ENCODE data around the gene ENDOU.

The ENDOU gene

GRCh38 chr12:47755655-47756562 lies 30.6 kb upstream of the ENDOU start:
- no peak for DNase-seq

- no peak for DNase-seq
Observed at GRCh38 chr12:47754881-47755280, 29.6 kb upstream of the ENDOU start.

- DNase-seq = no peak
Observed at GRCh38 chr12:47754126-47754525, 28.8 kb upstream of the ENDOU start.

- peak; percentile 51 for DNase-seq
Observed at GRCh38 chr12:47753021-47754001, 28.0 kb upstream of the ENDOU start.

GRCh38 chr12:47752552-47752951 lies 27.3 kb upstream of the ENDOU start:
- DNase-seq = no peak

- DNase-seq = no peak
Observed at GRCh38 chr12:47752121-47752520, 26.8 kb upstream of the ENDOU start.

GRCh38 chr12:47751561-47751960 lies 26.3 kb upstream of the ENDOU start:
- DNase-seq = no peak

- no peak for DNase-seq
Observed at GRCh38 chr12:47750916-47751470, 25.7 kb upstream of the ENDOU start.

- DNase-seq = no peak
Observed at GRCh38 chr12:47750229-47750798, 25.0 kb upstream of the ENDOU start.

GRCh38 chr12:47748899-47749298 lies 23.6 kb upstream of the ENDOU start:
- no peak for DNase-seq

GRCh38 chr12:47748507-47748828 lies 23.2 kb upstream of the ENDOU start:
- no peak for DNase-seq

- DNase-seq = no peak
Observed at GRCh38 chr12:47747596-47748506, 22.6 kb upstream of the ENDOU start.

GRCh38 chr12:47747126-47747525 lies 21.8 kb upstream of the ENDOU start:
- DNase-seq = no peak

GRCh38 chr12:47746523-47746922 lies 21.2 kb upstream of the ENDOU start:
- no peak for DNase-seq

- DNase-seq = no peak
Observed at GRCh38 chr12:47746073-47746472, 20.8 kb upstream of the ENDOU start.

GRCh38 chr12:47745485-47746041 lies 20.3 kb upstream of the ENDOU start:
- DNase-seq = no peak

- no peak for DNase-seq
Observed at GRCh38 chr12:47744778-47745436, 19.6 kb upstream of the ENDOU start.

GRCh38 chr12:47744005-47744651 lies 18.8 kb upstream of the ENDOU start:
- no peak for DNase-seq

- DNase-seq = no peak
Observed at GRCh38 chr12:47743311-47743860, 18.1 kb upstream of the ENDOU start.

- DNase-seq = peak; percentile 53
Observed at GRCh38 chr12:47742253-47742825, 17.0 kb upstream of the ENDOU start.

All from femur (tissue), 1 donor.